GDM1 (cell line): ENCODE results near the gene HS1BP3.

Experiments
- DNase-seq: peaks from one replicate; lab custom pipeline; 2025; lab: John Stamatoyannopoulos, UW

The HS1BP3 gene

DNA sequence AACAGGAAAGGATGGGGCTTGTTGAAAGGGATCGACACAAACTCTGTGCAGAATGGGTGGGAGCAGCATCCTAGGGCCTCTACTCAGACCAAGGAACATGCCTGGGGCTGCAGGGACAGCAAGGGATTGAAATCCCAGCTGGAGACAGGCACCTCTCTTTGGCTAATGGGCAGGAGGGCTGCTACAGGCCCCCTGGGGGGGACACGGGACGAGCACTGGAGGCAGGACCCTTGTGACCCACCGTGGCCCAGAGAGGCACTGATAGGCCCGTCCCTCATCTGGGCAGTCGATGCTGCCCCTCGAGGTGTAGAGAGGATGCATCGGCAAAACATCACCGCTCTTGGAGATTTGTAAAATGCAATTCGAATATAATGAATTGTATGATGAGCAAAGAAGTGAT, 5.1 kb downstream of the HS1BP3 start:
- DNase-seq: no peak

DNA sequence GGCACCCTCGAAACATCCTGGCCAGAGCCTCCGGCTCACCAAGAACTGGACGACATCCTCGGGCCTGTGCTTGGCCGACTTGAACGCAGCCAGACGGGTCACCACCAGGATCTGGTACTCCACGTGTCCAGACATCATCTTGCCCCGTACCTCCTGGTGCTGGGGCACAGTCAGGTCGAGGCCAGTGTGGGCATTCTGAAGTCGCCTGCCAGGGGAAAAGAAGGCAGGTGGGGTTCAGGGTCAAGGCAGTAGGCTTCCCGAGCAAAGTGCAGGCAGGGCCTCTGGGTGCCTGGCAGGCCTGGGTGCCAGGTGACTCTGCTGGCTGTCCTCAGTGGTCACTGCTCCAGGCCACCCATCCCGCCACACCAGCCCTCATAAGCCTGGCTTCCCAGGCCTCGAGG, 5.6 kb downstream of the HS1BP3 start:
- DNase-seq: no peak

DNA sequence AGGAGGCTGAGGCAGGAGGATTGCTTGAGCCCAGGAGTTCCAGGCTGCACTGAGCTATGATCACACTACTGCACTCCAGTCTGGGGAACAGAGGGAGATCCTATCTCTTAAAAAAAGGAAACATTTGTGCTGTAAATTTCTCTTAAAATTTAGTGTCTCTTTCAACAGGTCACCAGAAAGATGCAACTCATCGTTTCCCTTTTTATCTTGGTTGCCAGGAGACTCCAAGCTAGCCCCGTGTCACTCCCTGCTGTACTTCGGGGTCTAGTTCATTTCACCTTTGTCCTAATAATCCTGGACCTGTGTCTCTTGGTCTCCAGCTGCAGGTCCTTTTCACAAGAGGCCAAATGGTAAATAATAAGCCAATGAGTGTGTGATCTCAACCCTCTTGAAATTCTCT, 7.1 kb downstream of the HS1BP3 start:
- DNase-seq: no peak

DNA sequence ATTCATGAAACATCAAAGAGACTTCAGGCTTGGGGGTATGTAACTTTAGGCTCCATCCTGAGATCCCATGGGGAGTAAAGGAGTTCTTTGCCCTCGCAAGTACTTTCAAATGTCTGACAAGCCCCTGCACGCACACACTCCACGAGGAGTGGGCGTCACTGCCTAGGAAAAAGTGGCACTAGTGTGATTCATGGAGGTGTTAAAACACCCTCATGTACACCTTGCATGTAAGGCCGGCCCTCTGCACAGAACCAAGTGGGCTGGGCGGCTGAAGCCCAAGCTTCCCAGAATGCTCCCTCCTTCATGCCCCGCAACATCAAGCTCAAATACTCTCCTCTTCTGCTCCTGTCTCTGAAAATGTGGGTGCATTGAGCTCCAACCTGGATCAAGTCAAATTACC, 7.8 kb downstream of the HS1BP3 start:
- no peak for DNase-seq

DNA sequence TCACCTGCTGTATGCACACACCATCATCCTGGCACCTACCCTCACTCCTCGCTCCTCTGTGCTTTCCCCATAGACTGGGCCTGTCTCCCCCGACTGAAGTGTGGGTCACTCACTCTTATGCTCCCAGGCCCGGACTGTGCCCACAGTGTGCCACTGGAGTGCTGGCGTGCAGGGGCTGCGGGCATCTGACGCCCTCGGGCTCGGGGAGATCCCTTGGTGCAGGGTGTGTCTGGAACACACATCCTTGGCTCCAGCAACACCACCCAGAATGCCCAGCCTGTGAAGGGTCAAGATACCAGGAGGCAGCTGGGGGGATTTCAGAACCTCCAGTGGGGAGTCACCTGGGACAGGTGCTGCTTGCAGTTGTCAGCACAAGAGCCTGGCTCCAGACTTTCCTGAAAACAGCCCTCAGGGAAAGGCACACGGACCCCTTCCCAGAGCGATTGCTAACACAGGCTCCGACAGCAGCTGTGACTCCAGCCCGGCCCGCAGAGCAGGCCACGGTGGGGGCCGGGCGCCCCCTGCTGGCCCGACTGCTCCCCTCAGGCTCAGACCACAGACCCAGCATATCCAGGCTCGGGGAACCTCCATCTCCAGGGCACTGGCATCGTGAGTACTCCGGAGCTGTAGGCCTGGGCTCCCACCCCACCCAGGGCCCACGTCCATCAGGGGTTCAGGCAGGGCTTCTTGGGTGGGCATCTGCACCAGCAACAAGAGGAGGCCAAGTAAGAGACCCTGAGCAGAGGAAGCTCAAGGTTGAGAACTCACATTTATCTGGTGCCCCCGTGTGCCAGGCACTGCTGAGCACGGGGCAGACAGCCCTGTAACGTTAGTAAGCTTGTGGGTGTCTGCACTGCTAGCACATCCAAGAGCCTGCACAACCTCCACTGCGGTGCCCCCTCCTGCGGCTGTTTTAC, 8.6 kb downstream of the HS1BP3 start:
- DNase-seq: peak; percentile 42

DNA sequence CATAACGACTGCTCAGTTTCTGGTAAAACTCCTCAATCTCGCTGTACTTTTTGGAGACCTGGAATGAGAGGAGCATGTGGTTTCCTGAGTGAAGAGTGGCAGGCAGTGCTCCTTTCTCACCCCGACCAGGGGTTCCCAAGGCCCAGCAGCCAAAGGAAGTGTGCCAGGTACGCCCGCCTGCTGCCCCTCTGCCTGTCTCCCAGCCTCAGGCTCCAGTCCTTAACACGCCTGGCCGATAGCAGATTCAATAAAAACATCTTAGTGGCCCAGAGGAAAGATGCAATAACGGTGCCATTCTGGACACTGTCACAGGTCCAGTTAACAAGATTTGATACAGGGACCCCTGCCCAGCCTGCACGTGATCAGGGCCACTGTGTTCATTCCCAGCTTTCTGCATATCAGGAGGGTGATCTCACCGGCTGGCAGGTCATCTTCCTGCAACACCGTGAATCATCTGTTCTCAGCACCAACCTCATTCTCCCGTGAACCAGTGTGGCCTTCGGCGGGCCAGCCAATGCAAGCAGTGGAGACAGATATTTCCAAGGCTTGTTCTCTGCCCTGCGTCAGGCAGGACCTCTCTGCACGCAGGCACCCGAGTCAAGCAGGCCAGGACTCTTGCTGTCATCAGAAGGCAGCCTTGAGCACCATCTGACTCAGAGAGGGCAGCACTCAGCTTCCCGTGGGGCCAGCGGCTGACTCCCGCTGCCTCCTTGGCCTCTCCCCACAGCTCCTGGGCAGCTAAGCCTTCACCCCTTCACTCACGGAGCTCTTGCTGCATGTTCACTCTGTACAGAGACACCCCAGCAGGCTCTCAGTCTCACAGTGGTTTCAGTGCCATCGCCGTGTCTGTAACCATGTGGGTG, 9.5 kb downstream of the HS1BP3 start:
- no peak for DNase-seq

DNA sequence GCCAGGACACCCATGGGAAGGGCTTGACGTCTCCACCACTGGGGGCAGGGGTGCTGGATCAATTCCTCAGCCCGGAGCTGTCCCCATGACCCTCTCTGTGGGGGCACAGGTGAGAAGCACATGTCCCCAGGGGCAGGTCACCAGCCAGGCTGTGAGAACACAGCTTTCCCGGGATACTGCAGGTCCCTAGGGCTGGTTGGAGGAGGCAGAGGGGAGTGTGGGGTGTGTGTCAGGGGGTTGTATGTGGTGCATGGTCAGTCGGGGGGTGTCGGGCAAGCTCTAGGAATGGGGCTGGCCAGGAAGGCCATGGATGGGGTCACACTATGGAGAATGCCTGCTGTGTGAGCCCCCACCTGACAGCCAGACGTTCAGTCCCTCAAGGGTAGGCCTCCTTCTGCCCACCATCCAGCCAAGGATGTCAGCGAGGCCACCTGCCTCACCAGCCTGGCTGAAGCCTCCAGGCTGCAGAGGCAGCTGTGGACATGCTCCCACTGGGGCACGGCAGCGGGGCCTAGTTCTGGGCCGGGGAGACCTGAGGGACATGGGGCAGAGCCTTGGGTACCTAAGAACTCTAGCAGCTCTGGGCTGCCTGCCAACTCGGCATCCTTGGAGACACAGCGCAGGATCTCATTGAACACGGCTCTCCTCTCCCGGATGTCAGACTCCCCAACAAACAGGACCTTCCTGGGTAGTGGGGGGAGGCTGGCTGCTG, 10.3 kb downstream of the HS1BP3 start:
- DNase-seq: no peak

DNA sequence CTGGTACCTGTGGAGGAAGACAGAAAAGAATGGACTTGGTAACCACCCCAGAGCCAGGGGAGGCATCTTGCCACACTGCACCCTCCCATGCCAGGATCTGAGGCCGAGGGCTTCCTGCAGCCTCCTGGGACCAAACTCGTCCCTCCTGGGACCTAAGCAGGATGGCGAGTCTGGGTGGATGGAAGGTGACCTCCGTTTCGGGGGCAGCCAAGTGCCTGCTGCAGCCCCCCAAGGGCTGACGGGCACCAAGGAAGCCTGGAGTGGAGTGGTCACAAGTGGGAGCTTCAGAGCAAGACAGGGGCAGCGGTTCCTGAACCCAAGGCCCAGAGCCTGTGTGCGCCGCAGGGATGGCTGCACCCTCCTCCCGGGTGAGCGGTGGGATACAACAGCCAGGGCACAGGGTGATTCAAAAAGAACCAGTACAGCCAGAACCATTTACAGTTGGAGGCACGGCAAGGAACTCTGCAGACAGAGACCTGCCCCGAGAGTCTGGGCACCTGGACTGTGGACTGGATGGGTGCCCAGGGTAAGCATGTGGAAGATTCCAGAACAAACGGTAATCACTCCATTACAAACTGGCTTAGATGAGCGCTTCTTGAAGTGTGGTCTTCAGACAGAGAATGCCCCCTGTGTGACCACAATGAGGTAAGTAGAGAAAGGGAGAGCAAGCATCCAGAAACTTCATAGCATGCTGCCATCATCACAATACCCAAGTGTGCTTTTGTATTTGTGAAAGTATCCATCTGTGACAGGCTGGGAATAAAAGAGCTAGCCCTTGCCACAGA, 12.1 kb downstream of the HS1BP3 start:
- DNase-seq: no peak

DNA sequence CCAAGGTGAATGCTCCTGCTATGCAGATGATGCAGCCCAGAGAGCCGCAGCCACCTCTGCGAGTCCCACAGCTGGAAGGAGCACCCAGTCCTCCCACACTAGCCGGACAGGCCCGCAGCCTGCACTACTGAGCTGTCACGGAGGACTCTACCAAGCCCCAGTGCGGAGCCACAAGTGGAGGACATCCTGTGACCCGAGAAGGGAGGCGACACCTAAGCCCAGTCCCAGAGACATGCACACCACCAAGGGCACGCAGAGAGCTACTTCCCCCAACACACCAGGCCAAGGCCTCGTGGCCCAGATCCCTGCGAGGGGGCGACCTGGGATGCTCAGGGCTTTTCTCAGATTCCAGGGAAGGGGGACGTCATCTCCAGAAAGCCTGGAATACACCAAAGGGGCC, 12.9 kb downstream of the HS1BP3 start:
- no peak for DNase-seq

DNA sequence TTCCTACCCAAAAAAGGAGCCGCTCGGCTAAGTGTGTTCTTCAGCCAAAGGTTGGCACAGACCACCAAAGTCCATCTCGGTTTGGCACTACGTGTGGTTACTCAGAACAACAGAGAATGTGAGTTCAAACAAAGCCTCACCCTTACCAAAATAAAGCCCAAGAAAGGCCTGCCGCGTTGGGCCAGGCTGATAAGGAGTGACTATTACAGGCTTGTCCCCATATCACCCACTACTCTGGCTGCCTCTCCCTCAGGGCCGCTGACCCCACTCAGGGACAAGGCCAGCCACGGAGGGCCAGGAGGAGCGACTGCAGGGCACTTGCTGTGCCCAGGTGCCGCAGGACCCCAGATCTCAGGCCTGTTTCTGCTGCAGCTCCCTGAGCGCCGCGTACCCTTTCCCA, 13.8 kb downstream of the HS1BP3 start:
- DNase-seq: no peak

DNA sequence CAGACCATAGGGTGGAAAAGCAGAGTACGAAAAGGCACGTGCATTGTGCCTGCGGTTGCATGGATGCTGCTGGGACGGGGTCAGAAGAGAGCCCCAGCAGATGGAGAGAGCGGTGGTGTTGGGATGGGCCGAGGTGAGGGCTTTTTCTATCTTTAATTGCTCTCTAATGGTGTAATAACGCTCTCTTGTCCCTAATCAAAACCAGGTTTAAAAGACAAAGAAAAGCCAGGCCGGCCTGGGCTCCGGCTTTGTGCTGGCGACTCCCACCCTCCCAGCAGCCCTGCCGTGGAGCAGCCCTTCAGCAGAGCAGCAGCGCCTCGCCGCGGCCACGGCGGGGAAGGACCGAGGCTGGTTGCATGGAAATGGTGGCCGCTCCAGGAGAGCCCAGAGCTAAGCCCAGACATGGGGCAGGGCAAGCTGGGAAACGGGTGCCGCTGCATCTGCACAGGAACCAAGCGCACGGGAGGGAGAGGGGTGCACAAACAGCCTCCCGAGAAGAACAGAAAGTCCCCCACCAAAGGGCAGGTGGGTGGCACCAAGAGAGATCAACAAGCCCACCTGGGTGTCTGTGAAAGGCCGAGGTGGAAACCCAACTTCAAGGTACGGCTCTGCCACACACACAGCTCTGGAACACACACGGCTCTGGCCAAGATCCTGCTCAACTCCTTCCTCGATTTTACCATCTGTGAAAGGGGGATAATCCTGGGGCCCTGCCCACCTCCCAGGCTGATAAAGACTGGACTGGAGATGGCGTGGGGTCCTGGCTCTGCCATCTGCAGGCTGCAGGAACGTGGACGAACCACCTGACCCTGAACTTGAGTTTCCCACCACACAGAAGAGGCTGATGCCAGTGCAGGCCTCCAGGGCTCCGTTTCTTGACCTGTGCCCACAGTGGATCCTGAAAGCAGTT, 15.0 kb downstream of the HS1BP3 start:
- DNase-seq: no peak

DNA sequence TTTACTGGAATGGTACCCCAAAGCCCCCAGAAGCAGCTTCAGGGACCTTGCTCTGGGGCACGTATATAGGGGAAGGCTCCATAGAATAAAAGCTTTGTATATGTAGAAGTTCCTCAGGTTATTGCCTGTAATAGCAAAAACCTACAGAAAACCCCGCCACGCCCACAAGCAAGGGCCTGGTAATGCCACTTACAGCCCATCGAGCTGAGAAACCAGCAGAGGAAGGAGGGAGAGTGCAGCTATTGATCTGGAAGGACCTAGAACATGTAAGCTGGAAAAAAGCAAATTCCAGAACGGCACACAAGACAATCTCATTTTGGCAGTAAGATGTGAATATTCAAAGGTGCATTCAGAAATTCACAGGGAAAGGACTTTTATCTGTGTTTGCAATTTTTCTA, 15.8 kb downstream of the HS1BP3 start:
- no peak for DNase-seq

DNA sequence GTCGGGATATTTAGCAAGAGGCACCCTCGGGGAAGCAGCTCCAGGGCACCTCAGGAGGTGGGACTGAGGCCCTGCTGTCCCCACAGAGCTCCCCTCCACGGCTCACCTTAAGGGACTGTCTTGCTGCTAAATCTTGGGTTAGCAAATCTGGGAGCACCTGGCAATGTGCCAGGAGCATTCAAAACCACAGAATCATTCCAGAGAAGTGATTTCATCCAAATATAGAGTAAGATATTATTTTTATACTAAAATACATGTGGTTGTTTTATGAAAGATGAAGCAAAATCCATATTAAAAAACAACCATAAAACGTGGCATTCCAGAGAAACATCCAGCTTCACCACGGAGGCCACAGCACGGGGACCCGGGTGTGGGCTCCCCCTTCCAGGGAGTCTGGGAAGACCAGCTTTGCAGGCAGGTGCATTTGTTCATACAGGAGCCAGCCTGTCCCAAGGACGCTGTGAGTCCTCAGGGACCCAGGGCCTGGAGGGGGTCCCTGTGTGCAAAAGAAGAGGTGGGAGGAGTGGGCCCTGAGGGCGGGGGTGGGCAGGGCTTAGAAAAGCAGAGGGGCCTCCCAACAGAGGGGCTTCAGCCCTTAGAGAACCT, 16.3 kb downstream of the HS1BP3 start:
- no peak for DNase-seq

DNA sequence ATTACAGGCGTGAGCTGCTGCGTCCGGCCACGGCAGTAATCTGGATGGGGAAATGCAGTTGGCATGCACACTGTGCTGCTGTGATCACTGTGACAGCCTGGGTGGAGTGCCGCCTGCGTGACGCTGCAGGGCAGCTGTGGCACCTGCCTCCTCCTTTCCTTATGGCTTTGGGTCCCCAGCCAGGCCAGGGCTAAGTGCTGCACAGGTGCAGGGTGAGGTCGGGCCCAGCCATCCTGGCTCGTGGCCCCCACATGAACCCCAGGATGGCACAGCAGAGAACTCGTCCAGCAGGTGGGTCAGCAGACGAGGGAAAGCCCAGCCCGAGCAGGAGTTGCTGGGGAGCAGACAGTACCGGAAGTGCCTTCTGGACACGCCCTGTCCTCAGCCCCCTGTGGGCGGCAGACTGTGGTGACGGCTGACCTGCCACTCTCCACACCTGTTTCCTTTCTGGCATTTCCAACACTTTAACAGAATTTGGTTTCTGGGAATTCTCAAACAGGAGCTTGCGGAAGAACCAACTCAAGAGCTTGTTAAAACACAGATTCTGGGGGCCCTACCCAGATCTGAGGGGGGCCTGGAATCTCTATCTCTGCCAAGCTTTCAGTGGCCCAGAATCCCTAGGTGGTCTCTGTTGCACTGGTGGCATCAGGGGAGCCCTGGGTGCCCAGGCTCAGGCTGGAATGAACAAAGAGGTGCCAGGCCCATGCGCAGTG, 16.9 kb downstream of the HS1BP3 start:
- no peak for DNase-seq

DNA sequence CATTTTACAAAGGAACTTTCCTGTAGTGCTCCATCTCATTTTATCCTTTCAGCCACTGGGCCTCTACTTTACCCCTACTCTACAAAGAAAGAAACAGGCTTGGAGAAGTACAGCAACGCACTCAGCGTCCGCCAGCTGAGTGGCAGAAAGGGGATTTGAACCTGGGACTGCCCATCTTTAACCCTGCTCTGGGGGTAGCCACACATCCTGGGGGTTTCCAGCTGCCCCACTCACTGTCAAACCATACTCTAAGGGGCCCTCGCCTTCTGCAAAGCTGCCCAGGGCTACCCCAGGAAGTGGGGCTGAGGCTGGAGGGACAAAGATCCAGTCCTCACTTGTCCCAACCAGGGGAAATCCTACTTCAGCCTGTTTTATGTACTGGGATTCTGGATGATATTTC, 17.9 kb downstream of the HS1BP3 start:
- DNase-seq: no peak

DNA sequence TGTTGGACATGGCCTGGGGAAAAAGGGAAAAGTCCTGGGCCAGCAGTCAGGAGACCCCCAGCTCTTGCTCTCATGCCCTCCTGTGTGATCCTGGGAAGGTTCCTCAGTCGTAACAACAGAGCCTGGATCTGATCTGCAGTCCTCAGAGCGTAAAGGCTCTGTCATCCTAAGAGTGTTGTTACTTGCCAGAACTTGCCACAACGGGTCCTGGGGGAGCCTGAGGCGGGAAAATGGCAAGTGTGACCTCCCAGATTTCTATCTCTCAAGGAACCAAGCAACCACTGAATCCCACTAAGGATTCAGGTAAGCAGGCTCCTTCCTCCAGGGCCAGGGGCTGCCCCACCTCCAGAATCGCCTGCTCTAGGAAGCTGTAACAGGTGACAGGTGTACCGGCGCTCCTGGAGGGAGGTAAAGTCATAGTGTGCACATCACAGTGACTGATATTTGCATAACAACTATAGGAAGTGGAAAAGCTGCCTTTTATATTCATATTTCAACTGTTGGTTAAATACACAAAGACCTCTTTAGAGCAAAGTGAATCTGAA, 18.4 kb downstream of the HS1BP3 start:
- DNase-seq: no peak

DNA sequence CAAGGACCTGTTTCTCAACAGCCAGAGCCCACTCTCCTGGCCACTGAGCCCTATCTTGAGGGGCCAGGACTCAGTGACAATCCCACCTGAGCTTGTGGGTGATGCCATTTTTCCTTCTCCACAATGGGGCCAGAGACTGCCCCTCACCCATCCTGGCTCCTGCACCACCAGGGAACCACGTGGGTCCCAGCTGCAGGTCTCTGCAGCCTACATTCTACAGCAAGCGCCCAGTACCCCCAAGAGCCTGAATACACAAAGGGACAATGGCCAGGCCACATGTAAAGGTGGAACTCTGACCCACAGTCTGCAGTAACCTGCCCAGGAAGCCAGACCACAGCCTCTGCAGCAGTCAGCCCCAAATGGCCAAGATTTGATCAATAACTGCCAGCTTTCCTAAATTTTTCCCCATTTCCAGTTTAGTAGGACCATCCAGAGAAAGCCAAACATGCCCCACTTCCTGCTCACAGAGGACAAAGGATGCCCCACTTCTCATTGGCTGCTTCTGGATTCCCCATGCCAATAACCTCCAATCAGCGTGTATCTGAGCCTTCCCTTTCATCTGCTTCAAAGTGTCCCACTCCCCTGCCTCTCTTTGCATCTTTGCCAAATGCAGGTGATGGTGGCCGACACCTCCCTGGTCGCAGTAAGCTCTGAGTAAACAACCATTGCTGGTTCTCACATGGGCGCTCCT, 19.1 kb downstream of the HS1BP3 start:
- DNase-seq: no peak

DNA sequence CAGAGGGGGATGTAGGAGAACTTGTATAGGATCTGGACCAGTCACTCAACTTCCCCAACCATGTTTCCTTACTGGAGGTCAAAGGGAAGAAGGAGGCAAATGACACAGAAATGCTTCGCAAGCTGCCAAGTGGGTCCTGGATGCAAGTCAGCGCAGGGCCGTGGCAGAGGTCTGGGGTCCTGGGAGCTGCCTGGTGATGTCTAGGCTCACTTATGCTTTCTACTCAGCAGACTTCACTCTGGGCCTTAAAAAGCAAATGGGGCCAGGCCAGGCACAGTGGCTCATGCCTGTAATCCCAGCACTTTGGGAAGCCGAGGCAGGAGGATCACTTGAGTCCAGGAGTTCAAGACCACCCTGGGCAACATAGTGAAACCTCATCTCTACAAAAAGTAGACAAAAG, 19.9 kb downstream of the HS1BP3 start:
- DNase-seq: no peak
